HG02973 (cell line): ENCODE results near the gene CDYL.
A peak's percentile ranks its signal among the peaks of the same experiment; 100 is the strongest.

Experiments used
- ATAC-seq: cut with Tn5 transposase; IDR thresholded peaks from one replicate; pipeline ENCODE4 v1.9.1; 2021; ENCODE audit warnings: moderate library complexity; ENCODE audit not compliant: unreplicated experiment

The CDYL gene

GRCh38 chr6:4929097-4929718 lies 153.0 kb downstream of the CDYL start:
- no peak for ATAC-seq

GRCh38 chr6:4930025-4930691 lies 154.0 kb downstream of the CDYL start:
- ATAC-seq, result no peak

GRCh38 chr6:4931530-4932227 lies 155.5 kb downstream of the CDYL start:
- no peak for ATAC-seq

GRCh38 chr6:4932228-4932903 lies 156.2 kb downstream of the CDYL start:
- no peak for ATAC-seq

- peak; percentile 44 for ATAC-seq
These were observed 159.3 kb downstream of the CDYL start for GRCh38 chr6:4935486-4935885.

- no peak for ATAC-seq
These were observed 159.9 kb downstream of the CDYL start for GRCh38 chr6:4935975-4936680.

- ATAC-seq, result no peak
These were observed 160.5 kb downstream of the CDYL start for GRCh38 chr6:4936681-4937041.

GRCh38 chr6:4937414-4937813 lies 161.2 kb downstream of the CDYL start:
- ATAC-seq, result no peak

- ATAC-seq, result no peak
These were observed 163.0 kb downstream of the CDYL start for GRCh38 chr6:4939241-4939640.

- no peak for ATAC-seq
These were observed 164.2 kb downstream of the CDYL start for GRCh38 chr6:4940416-4940815.

GRCh38 chr6:4941782-4942672 lies 165.8 kb downstream of the CDYL start:
- peak; percentile 65 for ATAC-seq

GRCh38 chr6:4942673-4943009 lies 166.4 kb downstream of the CDYL start:
- ATAC-seq, result no peak

- ATAC-seq, result no peak
These were observed 167.5 kb downstream of the CDYL start for GRCh38 chr6:4943716-4944115.

GRCh38 chr6:4944325-4944724 lies 168.1 kb downstream of the CDYL start:
- ATAC-seq, result no peak

- ATAC-seq, result no peak
These were observed 170.3 kb downstream of the CDYL start for GRCh38 chr6:4946521-4946920.

GRCh38 chr6:4947716-4948115 lies 171.5 kb downstream of the CDYL start:
- no peak for ATAC-seq

GRCh38 chr6:4948781-4949450 lies 172.7 kb downstream of the CDYL start:
- ATAC-seq, result no peak

GRCh38 chr6:4950076-4950475 lies 173.9 kb downstream of the CDYL start:
- ATAC-seq, result no peak

GRCh38 chr6:4950836-4951533 lies 174.8 kb downstream of the CDYL start:
- ATAC-seq, result no peak
